Activated CD4-positive, alpha-beta T cell treated with anti-CD3 and anti-CD28 coated beads for 48 hours (primary cell): ENCODE results near the gene SP140.

Experiments used
- DNase-seq: peaks from one replicate; pipeline ENCODE4 v3.0.0-alpha.2; 2020

Gene SP140

DNA sequence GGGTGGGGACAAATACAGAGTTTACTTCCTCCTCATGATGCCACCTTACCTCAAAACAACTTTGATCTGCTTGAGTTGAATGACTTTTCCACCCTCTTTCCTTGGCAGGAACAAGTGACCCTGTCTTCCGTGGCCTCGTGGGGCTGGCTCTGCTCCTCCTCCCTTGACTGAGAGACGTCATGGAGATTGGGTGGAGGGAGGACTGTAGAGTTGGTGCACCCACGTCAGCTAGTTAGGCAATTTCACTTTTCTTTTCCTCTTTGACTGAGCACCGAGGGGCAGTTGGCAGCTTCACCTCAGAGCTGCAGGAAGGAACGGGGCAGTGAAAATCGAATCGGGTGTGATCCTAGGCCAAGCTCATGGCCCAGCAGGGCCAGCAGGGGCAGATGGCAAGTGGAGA, at the start of gene SP140:
SP140 (plus strand) TSS at position 251 of the 400 bp plus-strand sequence; CDS start at position 360, 109 bp downstream.
- peak; percentile 85 for DNase-seq

DNA sequence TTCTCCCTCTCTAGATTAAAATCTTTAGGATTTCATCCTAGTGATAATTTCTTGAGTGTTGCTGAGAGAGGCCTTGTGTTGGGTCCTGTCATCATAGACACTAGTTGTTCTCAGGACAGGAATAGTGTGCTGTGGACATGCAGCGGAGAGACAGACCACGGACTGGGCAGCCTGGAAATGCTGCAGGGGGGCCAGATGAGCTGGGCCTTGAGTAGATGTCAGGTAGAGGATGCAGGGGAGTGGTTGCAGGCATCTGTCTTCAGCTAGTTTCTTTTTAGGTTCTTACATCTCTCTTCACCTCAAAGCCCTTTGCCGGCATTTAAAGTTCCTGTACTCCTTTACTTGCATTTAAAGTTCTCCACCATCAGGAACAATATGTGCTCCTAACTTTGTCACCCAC, 48.5 kb upstream of the SP140 start:
- no peak for DNase-seq

DNA sequence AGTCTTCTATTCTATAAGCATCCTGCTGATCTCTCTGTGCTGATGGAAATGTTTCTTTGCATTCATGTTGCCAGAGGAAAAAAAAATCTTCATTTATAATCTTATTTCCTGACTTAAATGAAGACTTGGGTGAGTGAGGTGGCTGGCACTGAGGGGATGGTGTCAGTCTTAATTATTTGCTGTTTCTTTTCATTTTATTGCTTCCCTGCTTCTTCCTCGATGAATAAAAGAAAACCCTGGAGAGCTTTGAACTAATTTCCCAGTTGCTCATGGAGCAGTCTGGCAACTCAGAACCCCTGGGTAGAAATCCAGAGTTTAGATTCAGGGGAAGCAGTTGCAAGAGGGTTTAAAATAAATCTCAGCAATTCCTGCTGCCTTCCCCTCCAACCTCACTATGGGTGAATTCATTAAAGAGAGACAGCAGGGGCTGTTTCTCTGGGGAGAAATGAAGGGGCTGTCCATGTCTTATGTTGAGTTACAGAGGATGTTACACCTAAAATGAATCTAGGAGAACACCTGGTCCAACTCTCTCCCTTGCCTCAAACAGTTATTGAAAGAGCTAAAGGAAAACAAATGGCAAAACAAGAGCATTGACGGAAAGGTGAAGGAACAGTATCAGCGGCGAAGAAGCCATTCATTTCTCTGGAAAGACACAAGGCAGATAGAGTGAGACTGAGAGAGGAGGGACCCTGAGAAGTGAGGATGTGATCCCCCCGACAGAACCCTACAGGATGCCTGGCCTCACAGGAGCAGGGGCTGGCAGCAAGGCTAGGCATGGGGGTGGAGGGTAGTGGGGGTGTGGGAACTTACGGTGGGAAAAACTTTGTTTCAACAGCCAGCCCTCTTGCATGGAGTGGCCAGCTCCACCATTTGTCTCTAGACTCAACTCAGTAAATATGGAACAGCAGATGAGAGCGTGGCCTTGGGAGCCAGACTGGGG, 46.7 kb upstream of the SP140 start:
- no peak for DNase-seq

DNA sequence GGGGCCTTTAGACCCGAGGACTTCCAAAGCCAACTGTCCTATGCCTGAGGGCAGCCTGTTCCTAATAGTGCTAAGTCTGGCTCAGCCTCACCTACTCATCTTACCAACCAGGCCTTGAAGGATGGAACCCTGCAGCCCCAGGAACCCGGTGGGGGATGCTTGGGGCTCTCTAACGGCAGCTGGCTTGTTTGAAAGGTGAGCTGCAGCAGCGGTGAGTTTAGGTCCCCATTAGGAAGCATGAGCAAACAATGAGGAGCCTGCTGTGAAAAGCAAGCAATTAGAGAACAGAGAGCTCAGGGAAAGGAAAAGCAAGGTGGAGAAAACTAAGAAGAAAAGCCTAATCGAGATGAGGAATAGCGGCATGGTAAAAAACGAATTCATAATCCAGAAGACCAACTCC, 45.6 kb upstream of the SP140 start:
- no peak for DNase-seq

DNA sequence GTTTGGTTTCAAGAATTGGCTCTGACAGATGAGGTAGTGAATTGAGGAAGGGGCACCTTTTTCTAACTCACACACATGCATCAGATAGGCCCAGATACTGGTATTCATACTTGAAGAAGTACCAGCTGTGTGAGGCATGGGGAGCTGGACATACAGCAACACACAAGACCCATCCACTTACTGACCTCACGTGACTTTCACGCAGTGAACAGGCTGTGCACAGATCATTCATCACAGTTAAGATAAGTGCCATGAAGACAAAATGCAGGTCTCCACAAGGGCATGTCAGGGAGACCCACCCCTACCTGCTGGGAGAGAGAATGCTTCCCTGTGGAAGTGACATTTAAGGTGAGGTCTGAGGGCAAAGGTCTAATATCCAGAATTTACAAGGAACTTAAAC, 44.3 kb upstream of the SP140 start:
- no peak for DNase-seq

DNA sequence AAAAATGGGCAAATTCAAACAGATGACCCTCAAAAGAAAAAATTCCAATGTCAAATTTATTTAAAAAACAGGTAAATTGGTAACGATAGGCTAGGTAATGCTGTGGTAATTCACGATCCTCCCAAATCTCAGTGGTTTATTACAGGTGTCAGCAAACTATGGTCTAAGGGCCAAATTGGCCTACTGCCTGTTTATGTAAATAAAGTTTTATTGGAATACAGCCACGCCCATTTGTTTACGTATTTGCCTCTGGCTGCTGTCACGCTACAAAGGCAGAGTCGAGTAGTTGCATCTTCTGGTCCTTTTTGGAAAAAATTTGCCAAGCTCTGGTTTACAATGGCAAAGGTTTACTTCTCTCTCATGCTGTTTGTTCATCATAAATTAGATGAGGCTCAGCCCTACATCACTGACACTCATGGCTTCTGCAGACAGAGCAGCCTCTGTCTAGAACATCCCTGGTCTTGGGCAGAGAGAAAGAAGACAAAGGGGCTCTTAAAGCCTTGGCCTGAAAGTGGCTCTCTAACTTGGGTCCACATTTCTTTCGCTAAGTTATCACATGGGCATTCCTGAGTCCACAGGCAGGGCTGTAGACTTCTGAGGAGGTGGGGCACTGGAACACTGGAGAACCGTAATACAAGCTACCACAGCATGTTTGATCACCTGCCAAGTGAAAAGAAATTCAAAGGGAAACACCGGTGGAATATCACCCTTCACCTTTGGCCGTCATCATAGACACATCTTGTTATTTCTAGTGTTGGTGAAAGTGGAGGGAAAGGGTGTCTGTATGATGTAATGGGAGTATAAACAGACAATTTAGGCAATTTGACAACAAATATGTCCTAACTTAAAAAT, 40.6 kb upstream of the SP140 start:
- no peak for DNase-seq

DNA sequence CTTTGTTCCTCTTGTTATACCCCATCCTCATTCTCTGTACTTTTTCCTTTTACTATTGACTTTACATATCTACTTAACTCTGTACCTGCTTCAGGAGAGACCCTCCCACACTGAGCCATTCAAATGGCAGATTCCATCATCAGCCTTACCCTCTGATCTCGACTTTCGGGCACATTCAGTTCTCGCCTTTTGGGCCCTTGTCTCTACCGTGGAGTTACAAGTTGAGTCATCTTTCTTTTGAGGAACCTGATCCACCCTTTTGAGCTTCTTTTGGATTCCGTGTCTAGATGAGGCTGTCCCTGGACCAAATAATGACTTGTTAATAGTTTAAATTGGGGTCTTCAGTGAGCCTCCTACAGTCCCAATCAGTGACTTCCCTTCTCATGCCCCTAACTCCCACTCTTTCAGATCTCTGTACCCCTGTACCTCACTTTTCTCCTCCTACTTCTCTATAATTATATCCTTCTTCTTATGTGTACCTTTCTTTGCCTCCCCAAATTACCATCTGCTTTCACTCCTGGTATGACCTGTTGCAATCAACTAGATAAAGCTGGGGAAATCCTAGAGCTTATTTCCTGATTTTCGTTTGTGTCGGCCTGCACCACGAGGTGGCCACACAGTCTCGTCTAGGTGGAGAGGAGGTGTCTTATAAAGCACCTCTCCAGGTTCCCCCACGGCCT, 23.0 kb upstream of the SP140 start:
- peak; percentile 32 for DNase-seq

DNA sequence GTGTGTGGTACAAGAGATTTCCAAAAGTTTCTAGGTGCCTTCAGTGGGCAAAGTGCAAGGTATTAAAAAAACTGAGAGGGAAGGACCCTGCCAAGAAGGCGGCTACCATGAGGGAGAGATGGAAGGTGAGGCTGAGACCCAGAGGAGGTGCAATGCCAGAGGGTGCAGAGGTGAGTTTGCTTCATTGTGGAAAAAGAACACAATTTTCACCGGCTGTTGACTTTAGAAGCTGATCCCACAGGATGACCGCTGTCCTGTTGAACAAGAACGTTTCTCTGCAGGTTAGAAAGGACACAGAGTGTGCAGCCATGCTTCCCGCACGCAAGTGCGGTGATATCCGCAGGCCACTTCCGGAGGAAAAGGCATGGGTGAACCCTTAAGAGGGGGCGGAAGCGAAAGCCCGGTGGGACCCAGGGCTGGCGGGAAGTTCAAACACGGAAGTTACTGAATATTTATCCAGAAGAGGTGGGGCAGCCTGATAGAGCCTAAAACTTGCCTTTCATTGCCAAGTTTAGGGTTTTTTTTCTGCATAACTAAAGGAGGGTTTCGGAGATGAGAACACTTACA, 22.3 kb upstream of the SP140 start:
- no peak for DNase-seq

DNA sequence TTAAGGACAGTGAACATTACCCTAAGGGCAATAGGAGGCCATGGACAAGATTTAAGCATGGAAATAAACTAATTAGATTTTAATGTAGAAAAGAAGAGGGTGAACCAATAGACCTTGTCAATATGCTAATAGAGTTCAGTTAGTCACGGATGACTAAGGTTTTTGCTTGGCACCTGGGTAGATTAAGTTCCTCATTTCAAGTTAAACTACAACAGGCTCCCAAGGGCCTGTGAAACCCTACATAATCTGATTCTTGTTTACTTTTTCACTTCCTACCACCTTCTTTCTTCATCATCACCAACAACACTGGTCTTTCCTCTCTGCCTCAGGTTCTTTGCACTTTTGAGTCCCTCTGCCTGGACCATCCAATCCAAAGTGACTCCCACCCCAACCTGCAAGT, 20.5 kb upstream of the SP140 start:
- DNase-seq = no peak

DNA sequence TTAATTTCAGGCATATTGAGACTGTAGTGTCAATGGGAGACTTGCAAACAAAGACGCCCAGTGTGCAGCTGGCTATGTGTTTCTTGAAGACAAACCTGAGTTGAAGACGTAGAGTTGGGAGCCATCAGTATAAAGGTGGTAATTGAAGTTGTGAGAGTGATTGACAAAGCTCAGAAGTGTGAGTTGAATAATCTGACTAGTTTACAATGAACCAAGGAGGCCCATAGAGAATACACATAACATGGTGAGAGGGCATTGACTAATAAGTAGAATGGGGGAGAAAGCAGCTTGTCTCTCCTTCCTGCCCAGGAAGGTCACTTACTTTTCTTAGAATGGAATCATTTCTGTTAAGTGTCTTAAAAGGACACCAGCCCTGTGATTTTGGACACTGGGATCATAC, 19.8 kb upstream of the SP140 start:
- DNase-seq = no peak

DNA sequence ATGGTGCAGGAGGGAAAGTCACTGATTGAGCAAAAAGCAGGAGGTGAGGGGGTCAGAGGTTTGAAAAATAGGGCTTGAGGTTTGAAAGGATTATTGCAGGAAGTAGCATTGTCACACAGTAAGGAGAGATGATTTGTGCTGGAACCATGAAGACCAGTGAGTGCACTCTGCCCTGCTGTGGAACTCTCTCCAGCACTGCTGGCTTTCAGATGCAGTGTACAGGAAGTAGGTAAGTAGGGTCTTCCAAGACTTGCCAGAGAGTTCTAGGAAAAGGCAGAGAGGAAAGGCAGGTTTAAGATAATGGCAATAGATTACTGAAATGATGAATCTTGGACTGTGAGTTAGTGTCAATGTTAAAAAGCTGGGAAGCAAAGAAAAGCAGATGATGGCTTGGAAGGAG, 17.0 kb upstream of the SP140 start:
- DNase-seq = no peak

DNA sequence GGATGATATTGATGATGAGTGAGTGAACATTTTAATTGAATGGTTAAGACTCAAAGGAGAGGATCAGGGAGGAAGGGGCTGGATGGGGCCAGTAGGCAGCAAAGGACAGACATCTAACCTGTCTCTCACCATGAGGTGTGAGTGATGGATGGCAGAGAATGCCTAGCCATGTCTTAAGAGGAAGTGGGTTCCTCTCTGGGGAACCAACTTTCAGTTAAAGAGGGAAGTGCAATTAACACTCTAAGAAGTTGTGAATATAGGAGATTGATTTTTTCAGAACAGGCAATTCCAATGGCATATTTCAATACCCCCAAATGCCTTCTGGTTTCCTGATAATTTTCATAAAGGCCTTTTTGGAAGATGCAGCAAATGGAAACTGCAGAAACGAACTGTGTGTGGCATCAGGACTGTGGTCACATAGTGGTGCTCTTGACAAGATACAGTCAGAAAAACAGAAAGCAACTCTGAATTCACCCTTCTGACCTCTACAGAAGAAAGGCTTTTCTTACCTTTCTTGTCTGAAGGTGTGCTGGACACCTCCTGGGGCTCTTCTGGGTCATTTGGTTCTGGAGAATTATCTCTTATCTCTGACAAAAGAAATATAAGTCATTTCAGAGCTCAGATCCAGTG, 16.0 kb upstream of the SP140 start:
- no peak for DNase-seq

DNA sequence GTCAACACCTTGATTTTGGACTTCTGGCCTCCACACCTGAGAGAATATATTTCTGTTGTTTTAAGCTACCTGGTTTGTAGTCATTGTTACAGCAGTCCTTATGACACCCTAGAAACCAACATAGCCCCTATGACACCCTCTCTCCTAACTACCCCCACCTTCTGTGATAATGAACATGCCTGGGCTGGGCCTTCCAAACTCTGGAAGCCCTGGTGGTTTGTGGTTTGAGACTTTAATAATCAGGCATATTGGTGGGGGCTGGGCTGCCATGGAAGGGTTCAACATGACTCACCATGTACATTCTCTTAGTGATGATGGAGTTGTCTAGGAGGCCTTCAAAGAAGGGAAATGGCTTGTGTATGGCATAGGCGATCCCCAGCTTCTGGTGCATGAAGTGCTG, 9.0 kb upstream of the SP140 start:
- no peak for DNase-seq

DNA sequence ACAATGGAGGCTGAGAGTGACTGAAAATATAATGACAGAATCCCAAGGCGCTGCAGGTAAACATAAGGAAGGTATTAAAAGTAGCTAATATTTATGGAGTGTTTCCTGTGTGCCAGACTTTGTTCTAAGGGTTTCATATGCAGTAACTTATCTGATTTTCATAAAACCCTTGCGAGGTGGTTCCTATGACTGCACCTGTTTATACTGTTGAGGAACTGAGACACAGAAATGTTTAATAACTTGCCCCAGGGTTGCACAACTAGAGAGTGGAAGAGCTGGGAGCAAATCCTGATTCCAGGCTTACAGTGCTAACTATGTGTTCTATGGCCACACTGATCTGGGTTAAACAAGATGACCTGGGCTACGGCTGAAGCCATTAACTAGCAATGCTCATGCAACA, 8.1 kb upstream of the SP140 start:
- no peak for DNase-seq

DNA sequence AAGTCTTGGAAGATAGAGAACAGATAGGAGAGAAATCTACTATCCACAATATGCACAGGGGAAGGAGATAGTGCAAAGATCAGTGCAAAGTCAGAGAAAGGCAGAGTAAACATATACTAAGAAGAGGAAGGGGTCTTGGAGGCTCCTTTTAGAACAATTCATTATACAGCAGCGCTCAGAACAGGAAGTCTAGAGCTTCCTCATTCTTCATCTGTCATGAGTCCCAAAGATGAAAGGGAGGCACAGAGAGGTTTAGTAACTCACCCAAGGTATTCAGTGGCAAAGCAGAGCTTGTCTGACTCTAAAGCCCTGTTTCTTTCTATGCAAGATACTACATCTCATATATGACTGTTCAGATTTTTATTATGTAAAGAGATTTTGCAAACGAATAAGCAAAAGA, 7.1 kb upstream of the SP140 start:
- no peak for DNase-seq

DNA sequence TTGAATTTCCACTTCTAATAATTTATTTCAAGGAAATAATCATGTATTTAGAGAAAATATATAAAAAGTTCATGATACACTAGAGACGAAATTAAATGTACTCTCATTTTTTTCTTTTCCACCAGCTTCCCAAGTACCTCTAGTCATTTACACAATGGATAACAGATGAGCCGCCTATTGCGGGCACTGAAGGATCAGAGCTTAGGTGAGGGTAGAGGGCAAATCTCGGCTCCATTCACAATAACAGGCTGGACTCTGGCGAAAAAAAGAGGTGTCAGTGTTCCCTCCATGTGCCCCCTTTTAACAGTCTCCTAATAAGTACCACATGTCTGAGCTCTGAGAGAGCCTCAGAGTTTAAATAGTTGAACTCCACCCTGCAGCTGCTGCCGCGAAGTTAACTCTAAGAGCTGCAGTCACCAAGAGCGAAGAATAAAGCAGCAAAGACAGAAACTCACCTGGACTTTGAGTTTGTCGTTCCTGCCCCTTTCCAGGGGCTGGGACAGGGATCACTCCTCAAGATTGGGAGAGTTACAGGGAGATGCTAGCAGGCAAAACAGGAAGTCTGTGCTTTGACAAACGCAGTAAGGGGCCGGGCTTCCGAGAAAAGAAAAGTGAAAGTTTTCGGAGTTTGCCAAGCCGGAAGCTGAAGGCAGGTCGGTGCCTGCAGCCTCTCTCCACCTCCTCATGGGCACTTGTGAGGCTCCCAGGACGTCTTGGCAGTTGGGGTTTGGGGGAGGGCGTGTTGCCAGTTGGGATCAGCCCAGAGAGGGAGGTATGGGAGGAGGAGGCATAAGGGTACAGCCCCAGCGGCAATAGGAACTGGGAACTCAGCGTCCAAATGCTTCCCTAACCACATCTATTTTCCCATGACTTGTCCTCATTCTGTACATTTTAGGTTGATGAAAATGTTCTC, 5.9 kb upstream of the SP140 start, which contains the start of gene SP110:
SP110 (minus strand) TSS at position 566 of the 913 bp plus-strand sequence. CDS start 3,057 bp downstream, outside the sequence.
- DNase-seq = peak; percentile 85

DNA sequence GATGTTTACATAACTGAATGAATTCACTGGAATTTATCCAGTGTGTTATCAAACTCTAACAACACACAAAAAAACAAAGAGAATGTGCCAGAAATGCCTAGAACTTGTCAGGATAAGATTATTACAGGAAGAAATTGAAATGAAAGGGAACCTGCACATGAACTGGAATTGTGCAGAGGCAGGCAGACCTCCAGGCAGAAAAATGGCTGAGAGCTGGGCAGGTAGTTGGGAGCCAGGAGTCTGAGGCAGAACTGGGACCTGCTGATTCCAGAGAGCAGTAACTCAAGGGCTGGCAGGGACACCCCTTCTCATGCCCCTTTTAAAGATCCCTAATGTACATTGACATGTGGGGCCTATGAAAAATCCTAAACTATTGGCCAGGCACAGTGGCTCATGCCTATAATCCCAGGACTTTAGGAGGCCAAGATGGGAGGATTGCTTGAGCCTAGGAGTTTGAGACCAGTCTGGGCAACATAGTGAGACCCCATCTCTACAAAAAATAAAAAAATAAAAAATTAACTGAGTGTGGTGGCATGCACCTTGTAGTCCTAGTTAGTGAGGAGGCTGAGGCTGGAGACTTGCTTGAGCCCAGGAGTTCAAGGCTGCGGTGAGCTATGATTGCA, 5.1 kb upstream of the SP140 start:
- no peak for DNase-seq

DNA sequence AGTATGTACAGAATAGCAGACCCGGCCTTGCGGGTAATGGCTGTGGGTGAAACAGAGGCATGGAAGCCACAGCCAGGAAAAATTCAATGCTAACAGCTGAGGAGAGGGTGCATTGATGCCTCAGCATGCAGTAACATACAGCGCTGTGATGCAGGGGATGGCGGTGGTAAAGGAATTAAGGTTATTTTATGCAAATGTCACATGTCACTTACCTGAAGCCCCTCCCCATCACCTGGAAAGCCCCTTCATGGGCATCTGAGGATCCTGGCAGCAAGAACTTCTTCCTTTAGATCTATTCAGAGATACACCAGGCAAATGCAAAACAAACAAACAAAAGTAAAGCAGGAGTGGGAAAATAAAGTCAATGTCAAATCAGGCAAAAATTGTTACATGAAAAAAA, 4.0 kb upstream of the SP140 start:
- no peak for DNase-seq

DNA sequence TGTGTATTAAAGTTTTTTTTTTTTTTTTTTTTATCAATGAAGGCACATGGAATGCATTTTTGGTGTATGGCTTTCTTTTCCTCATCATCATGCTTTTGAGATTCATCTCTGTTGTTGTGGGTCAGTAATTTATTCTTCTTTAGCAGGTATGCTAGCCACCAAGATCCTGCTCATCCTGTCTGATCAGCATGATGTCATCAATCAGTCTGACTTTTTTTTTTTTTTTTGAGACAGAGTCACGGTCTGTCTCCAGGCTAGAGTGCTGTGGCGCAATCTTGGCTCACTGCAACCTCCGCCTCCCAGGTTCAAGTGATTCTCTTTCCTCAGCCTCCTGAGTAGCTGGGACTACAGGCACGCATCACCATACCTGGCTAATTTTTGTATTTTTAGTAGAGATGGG, 2.7 kb upstream of the SP140 start:
- peak; percentile 15 for DNase-seq

DNA sequence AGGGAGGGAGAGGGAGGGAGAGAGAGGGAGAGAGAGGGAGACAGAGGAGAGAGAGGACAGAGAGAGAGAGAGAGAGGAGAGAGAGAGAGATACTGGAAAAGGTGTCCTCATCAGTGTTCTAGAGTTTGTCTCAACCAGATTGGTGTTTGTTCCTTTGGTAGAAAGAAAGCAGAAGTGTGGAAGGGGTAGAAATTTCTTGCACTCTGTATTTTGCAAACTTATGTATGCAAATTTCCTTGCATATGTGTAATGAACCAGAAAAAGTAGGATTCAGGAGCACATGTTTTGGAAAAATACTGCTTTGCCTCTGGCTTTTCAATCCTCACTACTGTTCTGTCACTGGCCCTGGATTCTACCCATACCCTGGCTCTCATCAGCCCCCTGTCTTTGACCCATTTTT, 1.1 kb upstream of the SP140 start:
- no peak for DNase-seq

DNA sequence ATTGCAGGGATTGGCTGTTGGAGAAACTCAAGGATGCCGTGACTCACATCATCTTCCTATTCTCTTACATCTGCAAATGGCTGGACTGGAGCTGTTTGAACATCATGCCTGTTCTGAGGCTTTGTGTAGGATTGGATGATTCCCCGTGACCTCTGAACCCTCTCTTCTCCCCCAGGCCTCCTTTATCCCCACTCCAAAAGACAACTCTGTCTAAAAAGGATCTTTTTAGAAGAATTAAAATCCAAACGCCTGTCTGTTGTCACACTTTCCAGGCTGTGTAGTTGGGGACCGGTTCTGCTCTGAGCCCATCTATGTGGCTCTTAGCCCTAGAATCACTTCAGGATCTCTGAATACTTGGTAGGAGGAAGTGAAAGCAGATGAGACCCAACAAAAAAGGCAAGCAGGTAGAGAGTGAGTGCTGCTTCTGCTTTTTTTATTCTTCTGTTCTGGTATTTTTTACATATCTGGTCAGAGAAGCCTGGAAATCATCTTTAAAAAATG, 565 bp downstream of the SP140 start:
- no peak for DNase-seq
